Purkinje cell (primary cell): ENCODE results near the gene ANKRD34A. TPM values are rescaled to one million over a fixed set of nuclear protein-coding genes. Genes with fewer than 3 reads are reported as not detected.

ENCODE experiments used
- polyA plus RNA-seq: library from polyadenylated mRNA; unstranded; fragments of >200 nt; fragmentation: Nextera tagmentation; gene quantifications from 2 replicates; pipeline ENCODE4 v1.2.1, GENCODE V29; 2014

ANKRD34A gene
- 8.1 and 10.7 TPM in 2 replicates for polyA plus RNA-seq

DNA sequence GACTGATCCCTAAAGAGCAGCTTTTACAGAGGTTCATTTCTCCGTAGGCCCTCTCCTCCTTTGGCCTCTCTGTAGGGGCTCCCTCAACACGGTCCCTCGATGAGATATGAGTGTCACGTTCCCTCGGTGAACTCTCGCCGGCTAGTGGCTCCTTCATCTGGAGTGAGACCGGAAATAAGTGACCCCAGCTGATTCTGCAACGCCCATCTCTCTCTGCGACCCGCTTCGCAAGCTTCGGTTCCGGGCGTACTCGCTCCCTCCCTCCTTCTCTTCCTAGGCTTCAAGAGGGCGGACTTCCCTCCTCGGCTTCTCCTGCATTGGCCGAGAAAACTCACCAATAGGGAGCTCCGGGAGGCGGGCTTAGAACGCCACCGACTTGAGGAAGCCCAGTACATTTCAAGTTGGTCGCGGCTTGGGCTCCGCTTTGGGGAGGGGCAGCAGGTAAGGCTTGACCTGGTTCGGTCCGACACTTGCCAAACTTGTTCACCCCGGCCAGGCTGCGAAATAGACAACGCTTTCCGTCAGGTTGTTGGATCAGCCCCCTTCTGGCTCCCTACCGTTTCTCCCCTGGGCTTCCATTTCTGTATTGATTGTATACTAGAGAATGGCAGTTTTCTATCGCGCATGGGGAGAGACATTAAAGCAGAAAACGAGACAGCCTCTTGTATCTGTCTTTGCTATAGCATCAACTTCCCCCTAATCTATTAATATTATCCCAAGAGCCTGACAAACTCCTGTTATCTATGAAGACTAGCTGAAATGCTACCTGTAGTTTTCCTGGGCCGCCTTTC is at the start of gene ANKRD34A, which contains the start of gene POLR3GL:
Gene ANKRD34A, minus strand, starts transcription at position 248 of the 791 bp plus-strand sequence. CDS start 2,816 bp downstream, outside the sequence.
Gene POLR3GL, plus strand, starts transcription at position 363 of the 791 bp plus-strand sequence. CDS start 10,176 bp downstream, outside the sequence.

DNA sequence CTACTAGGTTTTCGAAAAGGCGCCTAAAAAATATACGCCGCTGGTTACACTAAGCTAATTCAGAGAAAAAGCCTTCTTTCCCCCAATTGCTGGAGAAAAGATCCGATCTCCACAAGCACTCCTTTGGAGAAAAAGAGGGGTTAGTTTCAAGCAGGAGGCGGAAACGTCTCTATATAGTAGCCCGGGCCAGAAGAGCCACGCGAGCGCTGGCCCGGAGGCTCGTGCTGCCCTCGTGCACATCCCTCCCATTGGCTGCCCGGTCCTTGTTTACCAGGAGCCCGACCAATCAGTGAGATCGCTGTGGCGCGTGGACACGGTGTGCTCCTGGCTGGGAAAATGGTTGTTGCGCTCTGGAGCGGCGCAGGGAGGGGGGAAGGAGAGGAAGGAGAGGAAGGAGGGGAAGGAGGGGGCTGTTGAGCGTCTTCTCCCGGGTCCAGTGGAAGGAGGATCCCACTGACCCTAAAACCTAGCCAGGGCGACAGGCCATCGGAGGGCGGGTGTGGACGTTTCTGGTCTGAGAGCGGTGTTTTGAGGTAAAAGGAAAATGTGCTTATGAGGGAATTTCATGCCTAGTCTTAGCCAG is 32.1 kb upstream of the ANKRD34A start, which contains the start of gene TXNIP:
Gene TXNIP, minus strand, starts transcription at position 147 of the 583 bp plus-strand sequence. CDS start 313 bp downstream, outside the sequence.

DNA sequence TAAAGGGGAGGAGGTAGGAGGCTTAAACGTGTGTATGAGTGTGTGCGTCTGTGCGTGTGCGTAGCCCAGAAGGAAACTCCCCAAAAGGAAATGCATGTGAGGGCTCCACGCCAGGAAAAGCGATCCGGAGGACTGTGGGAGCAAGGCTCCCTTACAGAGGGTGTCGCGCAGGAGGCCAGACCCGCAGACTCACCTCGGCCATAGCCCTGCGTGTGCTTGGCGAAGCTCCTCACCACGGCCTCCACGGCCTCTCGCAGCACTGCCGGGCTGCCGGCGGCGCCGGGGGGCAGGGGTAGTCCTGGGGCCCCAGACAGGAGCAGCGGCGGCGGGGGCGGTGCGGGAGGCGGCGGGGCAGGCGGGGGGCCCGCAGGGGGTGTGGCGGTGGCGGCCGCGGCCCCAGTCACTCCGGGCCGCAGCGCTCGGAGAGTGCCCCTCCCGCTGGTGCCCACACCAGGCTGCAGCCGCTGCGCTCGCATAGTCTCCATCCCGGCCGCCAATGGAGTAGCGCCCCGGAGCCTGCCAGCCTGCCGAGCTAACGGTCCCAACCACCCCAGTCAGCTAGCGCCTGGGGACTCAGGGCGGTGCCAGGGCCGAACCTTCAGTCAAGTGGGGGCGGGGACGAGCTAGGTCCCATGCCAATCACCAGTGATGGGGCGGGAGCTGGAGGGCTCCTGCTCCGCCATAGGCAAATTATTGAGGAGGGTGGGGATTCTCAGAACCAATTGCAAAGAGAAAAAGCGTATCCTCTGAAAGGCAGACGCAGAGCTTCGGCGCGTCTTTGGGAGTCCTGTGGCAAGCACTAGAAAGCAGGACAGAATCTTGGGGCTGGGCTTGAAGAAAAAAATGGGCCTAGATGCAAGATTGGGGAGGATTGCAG is 6.7 kb downstream of the ANKRD34A start, which contains the start of gene LIX1L:
Gene LIX1L, minus strand, starts transcription at position 575 of the 877 bp plus-strand sequence. Its CDS starts 90 bp downstream, at position 485.

DNA sequence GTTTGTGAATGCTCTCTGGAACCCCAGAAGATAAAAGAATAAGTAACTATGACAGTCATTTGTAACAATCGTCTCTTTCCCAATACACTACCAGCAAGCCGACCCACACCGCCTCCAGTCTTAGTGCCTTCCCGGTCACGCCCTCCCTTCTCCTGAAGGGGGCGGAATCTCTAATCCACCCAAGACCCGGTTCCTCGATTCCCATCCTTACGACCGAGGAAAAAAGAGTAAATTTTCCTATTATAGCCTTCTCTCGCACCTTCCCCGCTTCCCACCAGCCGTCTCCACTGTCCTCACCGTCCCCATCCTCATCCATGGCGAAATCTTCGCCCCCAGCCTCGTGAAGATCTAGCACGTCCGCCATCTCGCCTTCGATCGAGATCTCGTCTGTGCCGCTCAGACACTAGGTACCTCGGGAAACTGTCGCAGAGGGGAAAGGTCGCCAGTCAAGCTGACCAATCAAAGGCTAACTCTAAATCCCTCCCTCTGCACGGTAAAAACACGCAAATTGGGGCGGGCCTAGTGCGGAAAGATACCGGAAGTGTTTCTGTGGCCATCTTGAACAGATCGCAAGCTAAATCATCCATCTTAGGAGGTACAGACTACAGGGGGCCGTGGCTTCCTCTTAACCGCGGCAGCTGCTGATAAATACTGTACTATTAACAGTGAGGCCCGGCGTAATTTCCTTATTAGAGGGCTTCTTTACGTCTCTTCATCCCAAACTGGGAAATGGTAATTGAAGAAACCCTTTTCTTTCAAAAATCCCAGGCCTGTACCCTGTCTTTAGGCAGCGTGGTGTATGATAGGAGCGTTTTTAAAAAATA is 37.1 kb downstream of the ANKRD34A start, which contains the start of gene RBM8A:
Gene RBM8A, minus strand, starts transcription at position 422 of the 824 bp plus-strand sequence. Its CDS starts 58 bp downstream, at position 364.

DNA sequence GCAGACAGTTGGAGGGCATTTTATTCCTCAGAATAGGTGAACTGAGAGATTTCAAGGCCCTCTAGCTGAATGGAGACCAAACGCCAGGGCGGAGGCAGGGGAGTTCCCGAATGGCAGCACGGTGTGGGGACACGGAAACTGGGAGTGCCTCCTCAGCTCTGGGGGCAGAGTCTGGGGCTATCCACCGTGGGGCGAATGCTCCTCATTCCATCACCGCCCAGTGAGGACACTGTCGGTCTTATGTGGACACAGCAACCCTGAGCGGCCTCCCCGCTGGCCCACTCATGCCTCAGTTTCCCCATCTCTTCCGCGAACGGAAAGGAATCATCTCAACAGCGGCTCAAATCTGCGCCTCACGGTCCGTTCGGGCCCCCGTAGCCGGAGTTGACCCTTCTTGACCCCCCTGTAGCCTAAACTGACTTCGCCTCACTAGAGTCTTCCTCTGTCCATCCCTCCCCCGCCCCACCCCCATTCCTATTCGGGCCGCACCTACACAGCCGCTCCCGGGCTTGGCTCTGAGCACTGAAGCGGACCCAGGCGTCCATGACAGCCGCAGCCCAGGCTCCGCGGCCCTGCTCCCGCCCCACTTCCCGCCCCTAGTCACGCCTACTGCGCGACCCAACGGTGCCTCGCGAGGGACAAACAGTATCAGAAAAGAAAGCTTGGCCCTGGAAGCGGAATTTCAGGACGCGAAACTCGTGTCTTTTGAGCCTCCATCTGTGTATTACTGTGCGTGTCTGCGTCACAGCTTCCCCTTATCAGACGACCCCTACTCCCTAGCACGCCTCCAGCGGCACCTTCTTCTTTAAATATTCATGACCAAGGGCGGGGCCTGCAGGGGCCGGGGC is 46.0 kb downstream of the ANKRD34A start, which contains the start of gene PEX11B:
Gene PEX11B, minus strand, starts transcription at position 574 of the 848 bp plus-strand sequence. Its CDS starts 29 bp downstream, at position 545.

Other genes starting within 250 kb of the ANKRD34A start
- 1.3 and 1.9 TPM in 2 replicates for gene CD160, start 245.1 kb downstream of the ANKRD34A start, polyA plus RNA-seq
- 23.5 and 29.4 TPM in 2 replicates for gene RNF115, start 140.5 kb downstream of the ANKRD34A start, polyA plus RNA-seq
- 19.4 and 20.0 TPM in 2 replicates for gene POLR3C, start 140.4 kb downstream of the ANKRD34A start, polyA plus RNA-seq
- 3.6 and 6.9 TPM in 2 replicates for gene NUDT17, start 118.9 kb downstream of the ANKRD34A start, polyA plus RNA-seq
- 3.3 and 4.2 TPM in 2 replicates for gene PIAS3, start 105.5 kb downstream of the ANKRD34A start, polyA plus RNA-seq
- gene ANKRD35, start 78.7 kb downstream of the ANKRD34A start, polyA plus RNA-seq: 0.39 and 0.78 TPM in 2 replicates
- not detected in 2 replicates for gene ITGA10, start 54.5 kb downstream of the ANKRD34A start, polyA plus RNA-seq
- gene PEX11B, start 45.9 kb downstream of the ANKRD34A start, polyA plus RNA-seq: 32.0 and 43.8 TPM in 2 replicates
- gene RBM8A, start 37.1 kb downstream of the ANKRD34A start, polyA plus RNA-seq: 152 and 224 TPM in 2 replicates
- gene LIX1L, start 6.6 kb downstream of the ANKRD34A start, polyA plus RNA-seq: 3.5 and 4.9 TPM in 2 replicates
- 3.6 and 11.6 TPM in 2 replicates for gene POLR3GL, start 115 bp upstream of the ANKRD34A start, polyA plus RNA-seq
- 3.5 TPM in 2 replicates for gene TXNIP, start 32.0 kb upstream of the ANKRD34A start, polyA plus RNA-seq
- gene HJV, start 57.2 kb upstream of the ANKRD34A start, polyA plus RNA-seq: not detected in 2 replicates
- gene NBPF10, start 180.2 kb upstream of the ANKRD34A start, polyA plus RNA-seq: 0.46 and 0.77 TPM in 2 replicates